ENCODE measurements around the gene NFASC. TPM values are rescaled to one million over a fixed set of nuclear protein-coding genes. Genes with fewer than 3 reads are reported as not detected.

NFASC gene
- total and polyA plus RNA-seq, 9 of the 15 experiments (the other 6 are each of a cell fraction or from before 2014, with no cell fraction given): 0.03 to 0.16 (median 0.06) TPM; not detected in 6

GRCh38 chr1:204984499-204984898, 113.8 kb downstream of the NFASC start (continued):
- TF ChIP-seq CSDE1 (IDR thresholded peaks at IDR 0.05) (no peak), MTA2 (IDR thresholded peaks at IDR 0.05; ENCODE audit: low read depth) (0 out of 2 replicates have a peak, but pooled peaks have one; percentile 14), MYNN (IDR thresholded peaks at IDR 0.05) (0 out of 2 replicates have a peak, but pooled peaks have one; percentile 19), MYNN (CRISPR knock-in tag; IDR thresholded peaks at IDR 0.05) (no peak), ZNF589 (CRISPR knock-in tag; IDR thresholded peaks at IDR 0.05; ENCODE audit: low read depth) (peak; percentile 47; the same call in 1 of the 2 replicates), SAFB2 (IDR thresholded peaks at IDR 0.05; ENCODE audit: borderline replicate concordance, low read depth, low read length, severe bottlenecking) (no peak), JUN (IDR thresholded peaks at IDR 0.05; ENCODE audit: borderline replicate concordance, low read depth, low read length) (no peak), JUN (CRISPR knock-in tag; IDR thresholded peaks at IDR 0.05; ENCODE audit: borderline replicate concordance) (0 out of 2 replicates have a peak, but pooled peaks have one; percentile 61), NFIC (IDR thresholded peaks at IDR 0.05) (peak; percentile 42), ZBTB17 (CRISPR knock-in tag; IDR thresholded peaks at IDR 0.05) (no peak), LARP7 (IDR thresholded peaks at IDR 0.05) (no peak), THRAP3 (IDR thresholded peaks at IDR 0.05; ENCODE audit: borderline replicate concordance) (no peak), ZNF316 (IDR thresholded peaks at IDR 0.05) (no peak), PATZ1 (CRISPR knock-in tag; IDR thresholded peaks at IDR 0.05; ENCODE audit: borderline replicate concordance) (no peak), CTBP1 (IDR thresholded peaks at IDR 0.05; ENCODE audit: borderline replicate concordance) (peak; percentile 61), CREM (IDR thresholded peaks at IDR 0.05; ENCODE audit: low read depth) (0 out of 2 replicates have a peak, but pooled peaks have one; percentile 5), CBFA2T3 (IDR thresholded peaks at IDR 0.05) (peak; percentile 89), MYBL2 (IDR thresholded peaks at IDR 0.05; ENCODE audit: low read depth) (no peak), MYBL2 (CRISPR knock-in tag; IDR thresholded peaks at IDR 0.05; ENCODE audit: borderline replicate concordance) (no peak), BDP1 (IDR thresholded peaks at IDR 0.05; ENCODE audit: insufficient read depth, insufficient read length) (no peak), ZBTB49 (CRISPR knock-in tag; IDR thresholded peaks at IDR 0.05; ENCODE audit: borderline replicate concordance) (no peak), SREBF2 (CRISPR knock-in tag; IDR thresholded peaks at IDR 0.05) (no peak), U2AF1 (optimal IDR thresholded peaks at IDR 0.05; ENCODE audit: low read depth, low read length) (no peak), DMBX1 (CRISPR knock-in tag; IDR thresholded peaks at IDR 0.05; ENCODE audit: borderline replicate concordance) (no peak), SMARCE1 (IDR thresholded peaks at IDR 0.05) (0 out of 2 replicates have a peak, but pooled peaks have one; percentile 12), ID3 (CRISPR knock-in tag; IDR thresholded peaks at IDR 0.05) (no peak), ID3 (tag; IDR thresholded peaks at IDR 0.05) (no peak), SMAD2 (IDR thresholded peaks at IDR 0.05; ENCODE audit: low read depth, low read length) (no peak)

Measured in K562 (cell line).